BLaER1 (cell line): Measurements from ENCODE around the gene GNAT3.

Source experiments
- H3K27ac ChIP-seq: shearing (Covaris generic); formaldehyde crosslinking; 2 replicates; pipeline ENCODE4 v1.8.1; 2022
- H3K27me3 ChIP-seq: shearing (Covaris generic); formaldehyde crosslinking; 2 replicates; pipeline ENCODE4 v1.8.1; 2022
- H3K36me3 ChIP-seq: shearing (Covaris generic); formaldehyde crosslinking; 2 replicates; pipeline ENCODE4 v1.8.1; 2022
- H3K4me1 ChIP-seq: shearing (Covaris generic); formaldehyde crosslinking; 2 replicates; pipeline ENCODE4 v1.8.1; 2022
- H3K4me2 ChIP-seq: shearing (Covaris generic); formaldehyde crosslinking; 2 replicates; pipeline ENCODE4 v1.8.1; 2022
- H3K4me3 ChIP-seq: shearing (Covaris generic); formaldehyde crosslinking; 2 replicates; pipeline ENCODE4 v1.8.1; 2022
- H3K9ac ChIP-seq: shearing (Covaris generic); formaldehyde crosslinking; 2 replicates; pipeline ENCODE4 v1.8.1; 2022
- H3K9me3 ChIP-seq: shearing (Covaris generic); formaldehyde crosslinking; 2 replicates; pipeline ENCODE4 v1.8.1; 2022
- H4K20me1 ChIP-seq: shearing (Covaris generic); formaldehyde crosslinking; 2 replicates; pipeline ENCODE4 v1.8.1; 2022
- Cebpa-rat ChIP-seq: shearing (Covaris generic); IDR thresholded peaks from 2 replicates; pipeline ENCODE4 v1.8.1; 2022

The GNAT3 gene

GRCh38 chr7:80411621-80412020, 100.2 kb downstream of the GNAT3 start:
- Histone ChIP-seq H3K4me3 (no peak overlapping the region), H3K4me2 (0 out of 2 replicates have a peak overlapping the region, but pooled peaks have one; percentile 6), H3K27ac (no peak overlapping the region), H3K4me1 (peaks cover 6% of the 10 kb centered on the region; the same call in 1 of the 2 replicates), H3K27me3 (no peaks in the 10 kb centered on the region), H3K9ac (no peak overlapping the region), H3K9me3 (no peaks in the 10 kb centered on the region), H4K20me1 (no peaks in the 10 kb centered on the region), H3K36me3 (no peaks in the 10 kb centered on the region)
- TF ChIP-seq Cebpa-rat = no peak

GRCh38 chr7:80410081-80410480, 101.8 kb downstream of the GNAT3 start:
- H3K27ac ChIP-seq = no peak overlapping the region
- no peak for TF ChIP-seq Cebpa-rat
- H3K27me3 ChIP-seq = no peaks in the 10 kb centered on the region
- no peaks in the 10 kb centered on the region for H3K36me3 ChIP-seq
- peaks cover 6% of the 10 kb centered on the region; the same call in 1 of the 2 replicates for H3K4me1 ChIP-seq
- H3K9ac ChIP-seq = no peak overlapping the region
- no peak overlapping the region for H3K4me2 ChIP-seq
- H3K4me3 ChIP-seq = no peak overlapping the region
- H3K9me3 ChIP-seq = no peaks in the 10 kb centered on the region
- no peaks in the 10 kb centered on the region for H4K20me1 ChIP-seq
